ENCODE measurements around the gene METTL25B. TPM values are rescaled to one million over a fixed set of nuclear protein-coding genes. Genes with fewer than 3 reads are reported as not detected.

The METTL25B gene
- total RNA-seq, 1 experiment from 2014 or later: 51.0 TPM

- no peak overlapping the region for H3K27ac ChIP-seq
- H3F3A ChIP-seq (ENCODE audit: insufficient read depth, low read depth): peaks cover 19% of the 10 kb centered on the region
- no peaks in the 10 kb centered on the region; the same call in 1 of the 2 replicates for H3K36me3 ChIP-seq (ENCODE audit: low read depth)
- no peaks in the 10 kb centered on the region for H4K20me1 ChIP-seq (ENCODE audit: insufficient read depth)
- H3K4me3 ChIP-seq: no peak overlapping the region
- H3K4me1 ChIP-seq (replicated peaks; ENCODE audit: insufficient read depth): peaks cover 20% of the 10 kb centered on the region
- H3K27me3 ChIP-seq (ENCODE audit: insufficient read depth, low read depth): no peaks in the 10 kb centered on the region
- no TSS peak for BruUV-seq (replicated peaks)
- H3K4me2 ChIP-seq: no peak overlapping the region
- ChIA-PET POLR2A (ENCODE audit: unreplicated experiment) (no interaction called here), CTCF (no interaction called here)
- intact Hi-C loops (cut with micrococcal nuclease; ENCODE audit: unreplicated experiment): loop anchor here (10.0 kb wide), 1 partner anchor 436 kb away; the partner anchor contains the start of gene ETV3
- no peak overlapping the region for H2AFZ ChIP-seq
- H3K9me2 ChIP-seq (ENCODE audit: insufficient read depth): no peaks in the 10 kb centered on the region
- no peak for DNase-seq
- no peak for TF ChIP-seq EZH2 (IDR thresholded peaks at IDR 0.05; ENCODE audit: low read depth)
- TF ChIP-seq CTCF (conservative IDR thresholded peaks at IDR 0.05): no peak
- peaks cover 22% of the 10 kb centered on the region for H3K79me2 ChIP-seq (ENCODE audit: low read depth)
- no peaks in the 10 kb centered on the region for H3K9me3 ChIP-seq (ENCODE audit: insufficient read depth, low read depth)
Observed at GRCh38 chr1:156698995-156699394, 29.3 kb upstream of the METTL25B start.

GRCh38 chr1:156700736-156701531, 27.3 kb upstream of the METTL25B start:
- peaks cover 12% of the 10 kb centered on the region for H3F3A ChIP-seq (ENCODE audit: insufficient read depth, low read depth)
- no peak overlapping the region; the same call in 1 of the 2 replicates for H3K4me2 ChIP-seq
- H2AFZ ChIP-seq: no peak overlapping the region
- BruUV-seq (replicated peaks): no TSS peak
- H3K36me3 ChIP-seq (ENCODE audit: low read depth): no peaks in the 10 kb centered on the region; the same call in 1 of the 2 replicates
- intact Hi-C loops (cut with micrococcal nuclease; ENCODE audit: unreplicated experiment): no loop called here
- H3K4me1 ChIP-seq (replicated peaks; ENCODE audit: insufficient read depth): peaks cover 25% of the 10 kb centered on the region
- H3K9me2 ChIP-seq (ENCODE audit: insufficient read depth): no peaks in the 10 kb centered on the region
- TF ChIP-seq CTCF (conservative IDR thresholded peaks at IDR 0.05) (no peak), EZH2 (IDR thresholded peaks at IDR 0.05; ENCODE audit: low read depth) (no peak)
- H3K27ac ChIP-seq: no peak overlapping the region
- H4K20me1 ChIP-seq (ENCODE audit: insufficient read depth): no peaks in the 10 kb centered on the region
- POLR2A ChIA-PET (ENCODE audit: unreplicated experiment): interaction anchor here (0.6 to 0.7 kb wide), 3 partner anchors 19 to 114 kb away, joined by 3 to 4 read pairs (median 4); partner anchors contain the start of gene PRCC
- H3K79me2 ChIP-seq (ENCODE audit: low read depth): peaks cover 30% of the 10 kb centered on the region
- CTCF ChIA-PET: interaction anchor here (0.6 to 8.4 kb wide), 2 partner anchors 11 to 159 kb away, joined by 3 to 109 read pairs; no protein-coding TSS in a partner anchor
- no peaks in the 10 kb centered on the region for H3K9me3 ChIP-seq (ENCODE audit: insufficient read depth, low read depth)
- H3K27me3 ChIP-seq (ENCODE audit: insufficient read depth, low read depth): no peaks in the 10 kb centered on the region
- DNase-seq: no peak
- no peak overlapping the region for H3K4me3 ChIP-seq

- peaks cover 25% of the 10 kb centered on the region for H3K4me1 ChIP-seq (replicated peaks; ENCODE audit: insufficient read depth)
- H3K4me2 ChIP-seq: peak overlapping the region; percentile 92
- H3K27ac ChIP-seq: no peak overlapping the region
- ChIA-PET POLR2A (ENCODE audit: unreplicated experiment) (interaction anchor here (0.6 to 0.7 kb wide), 4 partner anchors 9 to 202 kb away, joined by 4 to 10 read pairs (median 6); no protein-coding TSS in a partner anchor), CTCF (interaction anchor here (0.6 to 8.4 kb wide), 2 partner anchors 9 to 13 kb away, joined by 4 to 109 read pairs; no protein-coding TSS in a partner anchor)
- BruUV-seq (replicated peaks): no TSS peak
- no peaks in the 10 kb centered on the region for H3K9me3 ChIP-seq (ENCODE audit: insufficient read depth, low read depth)
- peak overlapping the region; percentile 79; the same call in 1 of the 2 replicates for H3K4me3 ChIP-seq
- H3K79me2 ChIP-seq (ENCODE audit: low read depth): peaks cover 30% of the 10 kb centered on the region
- TF ChIP-seq EZH2 (IDR thresholded peaks at IDR 0.05; ENCODE audit: low read depth): no peak
- no peak for TF ChIP-seq CTCF (conservative IDR thresholded peaks at IDR 0.05)
- H3K9me2 ChIP-seq (ENCODE audit: insufficient read depth): no peaks in the 10 kb centered on the region
- no peak overlapping the region for H2AFZ ChIP-seq
- no peaks in the 10 kb centered on the region for H3K27me3 ChIP-seq (ENCODE audit: insufficient read depth, low read depth)
- intact Hi-C loops (cut with micrococcal nuclease; ENCODE audit: unreplicated experiment): no loop called here
- H3F3A ChIP-seq (ENCODE audit: insufficient read depth, low read depth): peaks cover 10% of the 10 kb centered on the region
- no peaks in the 10 kb centered on the region; the same call in 1 of the 2 replicates for H3K36me3 ChIP-seq (ENCODE audit: low read depth)
- DNase-seq: no peak
- no peaks in the 10 kb centered on the region for H4K20me1 ChIP-seq (ENCODE audit: insufficient read depth)
Observed at GRCh38 chr1:156703336-156703735, 24.9 kb upstream of the METTL25B start.

Data from PC-9 (cell line).